ENCODE measurements around the gene ESRRA.

ESRRA gene

GRCh38 chr11:64333556-64333955, 28.2 kb downstream of the ESRRA start:
- Mint-ChIP-seq H3K36me3 (ENCODE audit: low read depth) (no peaks in the 10 kb centered on the region), H3K9me3 (no peaks in the 10 kb centered on the region), H3K27me3 (ENCODE audit: low read depth, poor library complexity) (peaks cover 9% of the 10 kb centered on the region), H3K27ac (no peak overlapping the region), H3K4me3 (no peak overlapping the region), H3K4me1 (peaks cover 43% of the 10 kb centered on the region)
- no peak for DNase-seq
- no peak for TF ChIP-seq CTCF (IDR thresholded peaks at IDR 0.05)

- Mint-ChIP-seq H3K27ac (peak overlapping the region; percentile 67), H3K36me3 (ENCODE audit: low read depth) (no peaks in the 10 kb centered on the region), H3K9me3 (no peaks in the 10 kb centered on the region), H3K4me3 (no peak overlapping the region), H3K27me3 (ENCODE audit: low read depth, poor library complexity) (peaks cover 9% of the 10 kb centered on the region), H3K4me1 (peaks cover 40% of the 10 kb centered on the region)
- DNase-seq: peak; percentile 59
- TF ChIP-seq CTCF (IDR thresholded peaks at IDR 0.05): no peak
Measured at GRCh38 chr11:64334764-64335735, 29.7 kb downstream of the ESRRA start.

- DNase-seq: no peak
- Mint-ChIP-seq H3K36me3 (ENCODE audit: low read depth) (no peaks in the 10 kb centered on the region), H3K9me3 (no peaks in the 10 kb centered on the region), H3K27ac (no peak overlapping the region), H3K27me3 (ENCODE audit: low read depth, poor library complexity) (peaks cover 19% of the 10 kb centered on the region), H3K4me3 (no peak overlapping the region), H3K4me1 (peaks cover 49% of the 10 kb centered on the region)
- TF ChIP-seq CTCF (IDR thresholded peaks at IDR 0.05): no peak
Measured at GRCh38 chr11:64337538-64338249, 32.4 kb downstream of the ESRRA start.

GRCh38 chr11:64338716-64339115, 33.4 kb downstream of the ESRRA start:
- Mint-ChIP-seq H3K36me3 (ENCODE audit: low read depth) (no peaks in the 10 kb centered on the region), H3K27me3 (ENCODE audit: low read depth, poor library complexity) (peaks cover 16% of the 10 kb centered on the region), H3K4me3 (no peak overlapping the region), H3K27ac (no peak overlapping the region), H3K4me1 (peaks cover 49% of the 10 kb centered on the region), H3K9me3 (no peaks in the 10 kb centered on the region)
- no peak for DNase-seq
- no peak for TF ChIP-seq CTCF (IDR thresholded peaks at IDR 0.05)

- Mint-ChIP-seq H3K27ac (no peak overlapping the region), H3K4me3 (no peak overlapping the region), H3K27me3 (ENCODE audit: low read depth, poor library complexity) (peaks cover 16% of the 10 kb centered on the region), H3K9me3 (no peaks in the 10 kb centered on the region), H3K36me3 (ENCODE audit: low read depth) (no peaks in the 10 kb centered on the region), H3K4me1 (peaks cover 49% of the 10 kb centered on the region)
- no peak for TF ChIP-seq CTCF (IDR thresholded peaks at IDR 0.05)
- DNase-seq: no peak
Measured at GRCh38 chr11:64339286-64339685, 34.0 kb downstream of the ESRRA start.

Data from nephron progenitor cell (in vitro differentiated cells).